NT2/D1 (cell line): Measurements from ENCODE around the gene TACC2.

Source experiments
- DNase-seq: peaks from one replicate; pipeline ENCODE4 v3.0.0-alpha.2; 2011; ENCODE audit warnings: low read depth, low spot score
- H3K27me3 ChIP-seq: 2 replicates; pipeline ENCODE4 v1.6.0; 2011; ENCODE audit warnings: mild to moderate bottlenecking; ENCODE audit not compliant: insufficient read length, insufficient read depth
- H3K36me3 ChIP-seq: 2 replicates; pipeline ENCODE4 v1.6.1; 2011; ENCODE audit warnings: mild to moderate bottlenecking, low read length, mixed read lengths; ENCODE audit not compliant: insufficient read depth, insufficient read length
- H3K4me1 ChIP-seq: 2 replicates; pipeline ENCODE4 v1.5.1; 2011; ENCODE audit not compliant: insufficient read depth, insufficient read length
- H3K4me3 ChIP-seq: 2 replicates; pipeline ENCODE4 v1.5.1; 2011; ENCODE audit warnings: low read depth; ENCODE audit not compliant: insufficient read length
- H3K9ac ChIP-seq: 2 replicates; pipeline ENCODE4 v1.6.0; 2011; ENCODE audit warnings: low read depth; ENCODE audit not compliant: insufficient read length
- H3K9me3 ChIP-seq: 2 replicates; pipeline ENCODE4 v1.5.1; 2011; ENCODE audit warnings: mild to moderate bottlenecking, low read length; ENCODE audit not compliant: insufficient read depth
- SUZ12 ChIP-seq: IDR thresholded peaks from 2 replicates; pipeline ENCODE4 v1.6.1; 2011; ENCODE audit not compliant: insufficient read length, insufficient read depth; ENCODE audit errors: extremely low read depth
- YY1 ChIP-seq: IDR thresholded peaks from 2 replicates; pipeline ENCODE4 v1.6.1; 2011; ENCODE audit not compliant: insufficient read length, insufficient read depth
- ZNF274 ChIP-seq: IDR thresholded peaks from 2 replicates; pipeline ENCODE4 v1.6.1; 2011; ENCODE audit warnings: mild to moderate bottlenecking, low read depth, low read length

The TACC2 gene

GRCh38 chr10:121974535-121975294, 14.2 kb upstream of the TACC2 start, which contains the start of gene NSMCE4A:
TSS of gene NSMCE4A (minus strand) at chr10:121975217. CDS start at chr10:121975165, 52 bp downstream.
- peak within 1 kb of the TSS; percentile 73 for H3K4me3 ChIP-seq
- TF ChIP-seq SUZ12 (no peak), ZNF274 (no peak), YY1 (no peak)
- peak; percentile 58 for DNase-seq

GRCh38 chr10:121975295-121976086, 13.5 kb upstream of the TACC2 start:
- DNase-seq: no peak
- Histone ChIP-seq H3K9me3 (peaks cover 33% of the 10 kb centered on the region), H3K4me3 (peak overlapping the region; percentile 73), H3K4me1 (peaks cover 3% of the 10 kb centered on the region), H3K9ac (no peak overlapping the region), H3K27me3 (no peaks in the 10 kb centered on the region), H3K36me3 (peaks cover 9% of the 10 kb centered on the region)
- no peak for TF ChIP-seq ZNF274

More at GRCh38 chr10:121974535-121975294, 14.2 kb upstream of the TACC2 start, which contains the start of gene NSMCE4A:
- Histone ChIP-seq H3K9ac (peak within 1 kb of the TSS; percentile 87), H3K27me3 (no peaks in the 10 kb centered on the region), H3K4me1 (peaks cover 3% of the 10 kb centered on the region), H3K9me3 (peaks cover 33% of the 10 kb centered on the region), H3K36me3 (peaks cover 11% of the 10 kb centered on the region)

- peaks cover 33% of the 10 kb centered on the region for H3K9me3 ChIP-seq
- no peak for TF ChIP-seq YY1
- no peak for TF ChIP-seq SUZ12
- no peak for TF ChIP-seq ZNF274
These were observed 12.4 kb upstream of the TACC2 start for GRCh38 chr10:121976607-121977006.

GRCh38 chr10:121978511-121978910, 10.5 kb upstream of the TACC2 start:
- TF ChIP-seq SUZ12 (no peak), YY1 (no peak), ZNF274 (no peak)
- no peak overlapping the region for H3K9ac ChIP-seq
- H3K9me3 ChIP-seq: peaks cover 33% of the 10 kb centered on the region
- no peaks in the 10 kb centered on the region for H3K36me3 ChIP-seq
- H3K4me3 ChIP-seq: no peak overlapping the region
- no peaks in the 10 kb centered on the region for H3K4me1 ChIP-seq
- no peak for DNase-seq
- H3K27me3 ChIP-seq: no peaks in the 10 kb centered on the region

More at GRCh38 chr10:121976607-121977006, 12.4 kb upstream of the TACC2 start:
- Histone ChIP-seq H3K4me3 (no peak overlapping the region), H3K36me3 (peaks cover 2% of the 10 kb centered on the region), H3K4me1 (peaks cover 3% of the 10 kb centered on the region), H3K9ac (no peak overlapping the region), H3K27me3 (no peaks in the 10 kb centered on the region)
- DNase-seq: no peak

- H3K36me3 ChIP-seq: no peaks in the 10 kb centered on the region
- H3K27me3 ChIP-seq: no peaks in the 10 kb centered on the region
- peaks cover 22% of the 10 kb centered on the region for H3K9me3 ChIP-seq
- H3K4me1 ChIP-seq: no peaks in the 10 kb centered on the region
- no peak for TF ChIP-seq SUZ12
- TF ChIP-seq YY1: no peak
- no peak for TF ChIP-seq ZNF274
- DNase-seq: no peak
- H3K4me3 ChIP-seq: no peak overlapping the region
- no peak overlapping the region for H3K9ac ChIP-seq
These were observed 7.6 kb upstream of the TACC2 start for GRCh38 chr10:121981346-121981745.

- H3K36me3 ChIP-seq: no peaks in the 10 kb centered on the region
- H3K9ac ChIP-seq: no peak overlapping the region
- no peak for TF ChIP-seq ZNF274
- TF ChIP-seq SUZ12: no peak
- no peak for TF ChIP-seq YY1
- H3K4me3 ChIP-seq: no peak overlapping the region
- DNase-seq: no peak
- H3K4me1 ChIP-seq: no peaks in the 10 kb centered on the region
- no peaks in the 10 kb centered on the region for H3K9me3 ChIP-seq
- H3K27me3 ChIP-seq: no peaks in the 10 kb centered on the region
These were observed 5.1 kb upstream of the TACC2 start for GRCh38 chr10:121983852-121984251.

- Histone ChIP-seq H3K9ac (no peak overlapping the region), H3K9me3 (no peaks in the 10 kb centered on the region), H3K27me3 (no peaks in the 10 kb centered on the region), H3K4me3 (no peak overlapping the region), H3K4me1 (no peaks in the 10 kb centered on the region), H3K36me3 (no peaks in the 10 kb centered on the region)
- TF ChIP-seq ZNF274: no peak
- no peak for DNase-seq
These were observed 4.5 kb upstream of the TACC2 start for GRCh38 chr10:121984463-121984862.
